Sigmoid colon (tissue), 7 donors: Measurements from ENCODE around the gene EFCAB5. TPM values are rescaled to one million over a fixed set of nuclear protein-coding genes. Genes with fewer than 3 reads are reported as not detected.
A peak's percentile ranks its signal among the peaks of the same experiment; 100 is the strongest.

Source experiments
- DNase-seq: peaks from one replicate; pipeline ENCODE4 v3.0.0-alpha.2; 2019
- H3K27ac ChIP-seq, 4 donors: fragments of 200-600 bp; sonication (generic); one replicate each; pipeline ENCODE4 v1.5.1; 2016 to 2019; ENCODE audit warnings: mild to moderate bottlenecking in 1 of 4
- H3K27me3 ChIP-seq, 3 donors: fragments of 200-600 bp; sonication (generic); one replicate each; pipeline ENCODE4 v1.5.1; 2019; ENCODE audit warnings: mild to moderate bottlenecking in 1 of 3
- H3K36me3 ChIP-seq, 4 donors: fragments of 200-600 bp; sonication (generic); one replicate each; pipeline ENCODE4 v1.5.1; 2016 to 2019
- H3K4me1 ChIP-seq, 4 donors: fragments of 200-600 bp; sonication (generic); one replicate each; pipeline ENCODE4 v1.5.1; 2017 to 2019
- H3K4me3 ChIP-seq, 4 donors: fragments of 200-600 bp; sonication (generic); one replicate each; pipeline ENCODE4 v1.5.1; 2017 to 2019; ENCODE audit warnings: mild to moderate bottlenecking in 2 of 4, moderate library complexity in 1 of 4
- H3K9me3 ChIP-seq, 4 donors: fragments of 200-600 bp in 3 of 4; sonication (generic) in 3 of 4; one replicate each; pipeline versions ENCODE4 v1.5.1 to v1.6.1; 2013 to 2019
- CTCF ChIP-seq, 4 experiments: fragments of 450-650 bp in 3 of 4; fragments of 200-600 bp in 1 of 4; IDR thresholded peaks; one replicate each; pipeline ENCODE4 v1.5.1; 2016 to 2019; ENCODE audit warnings: antibody characterized with exemption in 4 of 4, mild to moderate bottlenecking in 3 of 4, moderate library complexity in 2 of 4
- EP300 ChIP-seq, 4 donors: sonication (generic); formaldehyde crosslinking; IDR thresholded peaks; one replicate each; pipeline ENCODE4 v1.6.1; 2017; ENCODE audit warnings: antibody characterized with exemption in 4 of 4
- POLR2A ChIP-seq, 2 donors: fragments of 450-650 bp; IDR thresholded peaks; one replicate each; pipeline ENCODE4 v1.6.1; 2016; ENCODE audit warnings: antibody characterized with exemption in 2 of 2, mild to moderate bottlenecking in 2 of 2, moderate library complexity in 2 of 2
- POLR2AphosphoS5 ChIP-seq, 4 donors: sonication (generic); formaldehyde crosslinking; IDR thresholded peaks; one replicate each; pipeline ENCODE4 v1.6.1; 2017; ENCODE audit warnings: antibody characterized with exemption in 4 of 4
- WGBS, 2 donors: extraction: QIAGEN DNeasy Blood & Tissue Kit; methylation state at CpG; one replicate each; pipeline ENCODE4 v1.1.7; 2013; 5-methylcytosine and 5-hydroxymethylcytosine counted together
- intact Hi-C: fragments of 100-400 bp; cut with DNase I; formaldehyde crosslinking; loops from one replicate; pipeline ENCODE4 v1.15.1; 2023
- polyA plus RNA-seq, 3 donors: library from polyadenylated mRNA; stranded (reverse); fragments of 200-250 nt; gene quantifications; one replicate each; pipeline ENCODE4 v1.2.3, GENCODE V29; 2013
- total RNA-seq, 4 donors: library from RNA; depleted of rRNA; stranded (reverse); fragments of >200 nt; gene quantifications; one replicate each; pipeline ENCODE4 v1.1.0, GENCODE V29; 2016
- donor health status: healthy with polysubstance abuse.
- donor health status: Bipolar disorder and iron deficiency.
- donor health status: healthy.

EFCAB5 gene
- total and polyA plus RNA-seq, 7 donors: 0.14 to 3.2 (median 0.51) TPM; not detected in 1

- DNase-seq: no peak
- Histone ChIP-seq H3K4me3 (no peak overlapping the region), H3K36me3 (no peaks in the 10 kb centered on the region), H3K4me1 (peaks cover 0 to 15% (median 0%) of the 10 kb centered on the region in 4 donors), H3K9me3 (no peaks in the 10 kb centered on the region), H3K27ac (no peak overlapping the region), H3K27me3 (peaks cover 0 to 16% (median 0%) of the 10 kb centered on the region in 3 donors)
- no peak for TF ChIP-seq EP300 (IDR thresholded peaks at IDR 0.05)
- TF ChIP-seq POLR2AphosphoS5 (IDR thresholded peaks at IDR 0.05): no peak
- no peak for TF ChIP-seq POLR2A (IDR thresholded peaks at IDR 0.05)
- no peak for TF ChIP-seq CTCF (IDR thresholded peaks at IDR 0.05)
- intact Hi-C loops: loop anchor here (2.0 kb wide), 1 partner anchor 284 kb away; no protein-coding TSS in a partner anchor
Observed at GRCh38 chr17:30092886-30093285, 151.5 kb downstream of the EFCAB5 start.

DNA sequence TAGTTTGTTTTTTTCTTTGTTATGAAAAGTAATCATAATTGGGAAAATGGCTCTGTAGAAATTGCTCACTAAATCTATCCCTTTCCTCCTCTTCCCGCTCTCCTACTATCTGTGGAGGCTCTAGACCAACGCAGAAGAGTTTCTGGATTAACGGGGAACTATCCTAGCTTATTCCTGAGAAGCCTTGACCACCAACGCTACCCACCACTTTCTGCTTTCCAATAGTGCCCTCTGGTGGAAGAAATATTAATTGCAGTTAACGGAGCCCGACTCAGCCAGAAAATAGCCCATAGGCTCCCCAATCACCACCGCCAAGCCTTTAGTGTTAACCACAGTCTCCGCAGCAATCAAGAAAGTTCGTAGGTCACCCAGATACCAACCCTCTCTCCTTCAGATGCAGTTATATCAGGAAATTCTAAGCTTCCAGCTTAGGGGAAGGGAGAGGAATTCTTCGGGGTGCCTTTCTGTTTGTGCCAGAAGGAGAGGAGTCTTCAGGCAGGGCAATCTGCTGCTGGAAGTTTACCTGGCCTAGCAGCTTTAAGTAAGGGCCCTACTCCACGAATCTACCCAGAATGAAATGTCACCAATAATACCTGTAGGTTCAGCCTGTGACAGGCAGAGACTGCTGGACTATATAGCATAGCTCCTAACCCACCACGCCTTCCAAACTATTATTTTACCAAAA lies 152.2 kb downstream of the EFCAB5 start:
- Histone ChIP-seq H3K9me3 (no peaks in the 10 kb centered on the region), H3K36me3 (no peaks in the 10 kb centered on the region), H3K27ac (no peak overlapping the region), H3K27me3 (peaks cover 0 to 16% (median 0%) of the 10 kb centered on the region in 3 donors), H3K4me3 (no peak overlapping the region), H3K4me1 (peaks cover 0 to 15% (median 0%) of the 10 kb centered on the region in 4 donors)
- WGBS, 2 donors: 14 to 19% methylated on average over 12 of the region's 12 CpGs
- intact Hi-C loops: loop anchor here (2.0 kb wide), 1 partner anchor 285 kb away; no protein-coding TSS in a partner anchor
- DNase-seq: no peak
- peak; percentile 32 to 80 (median 70) for TF ChIP-seq CTCF (IDR thresholded peaks at IDR 0.05)
- no peak for TF ChIP-seq POLR2A (IDR thresholded peaks at IDR 0.05)

DNA sequence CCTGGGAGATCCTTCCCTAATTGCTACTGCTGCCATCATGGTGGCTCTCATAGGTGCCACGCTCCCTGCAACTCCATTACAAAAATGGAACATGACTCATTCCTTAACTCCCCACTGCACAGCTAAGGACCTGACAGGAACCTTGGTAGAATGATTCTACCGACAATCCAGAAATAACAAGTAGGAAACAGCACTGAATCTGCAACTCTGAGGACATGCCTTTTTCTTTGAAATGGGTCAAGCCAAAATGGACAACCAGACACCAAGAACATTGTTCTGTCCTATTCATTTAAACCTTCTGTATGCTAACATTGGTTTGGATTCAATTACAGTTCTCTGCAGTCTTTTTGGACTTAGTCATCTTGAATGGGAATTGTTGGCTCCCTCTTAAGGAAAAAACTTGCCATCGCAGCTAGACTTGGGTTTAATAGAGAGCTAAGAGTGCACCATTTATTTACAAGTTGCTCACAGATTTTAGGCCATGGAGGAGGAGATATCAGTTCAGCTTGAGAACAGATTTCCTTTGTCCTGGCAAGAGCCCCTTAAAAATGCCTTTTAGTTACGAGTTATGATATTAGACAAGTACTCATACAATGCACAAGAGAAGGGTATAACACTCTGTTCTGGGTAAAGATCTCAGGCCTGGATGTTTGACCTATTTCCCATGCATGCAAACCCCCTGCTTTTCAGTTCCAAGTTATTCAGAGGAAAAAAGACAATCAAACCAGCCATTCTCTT lies 154.2 kb downstream of the EFCAB5 start:
- H3K27ac ChIP-seq: no peak overlapping the region
- DNase-seq: no peak
- no peaks in the 10 kb centered on the region for H3K9me3 ChIP-seq
- no peak overlapping the region for H3K4me3 ChIP-seq
- WGBS, 2 donors: 54 to 59% methylated on average over 4 of the region's 4 CpGs
- intact Hi-C loops: no loop called here
- no peaks in the 10 kb centered on the region for H3K36me3 ChIP-seq
- peaks cover 0 to 7% (median 0%) of the 10 kb centered on the region in 3 donors for H3K27me3 ChIP-seq
- peak in 1 of 4 experiments; percentile 34 for TF ChIP-seq CTCF (IDR thresholded peaks at IDR 0.05)
- no peak for TF ChIP-seq EP300 (IDR thresholded peaks at IDR 0.05)
- no peak for TF ChIP-seq POLR2AphosphoS5 (IDR thresholded peaks at IDR 0.05)
- TF ChIP-seq POLR2A (IDR thresholded peaks at IDR 0.05): no peak
- H3K4me1 ChIP-seq: peaks cover 0 to 15% (median 0%) of the 10 kb centered on the region in 4 donors

DNA sequence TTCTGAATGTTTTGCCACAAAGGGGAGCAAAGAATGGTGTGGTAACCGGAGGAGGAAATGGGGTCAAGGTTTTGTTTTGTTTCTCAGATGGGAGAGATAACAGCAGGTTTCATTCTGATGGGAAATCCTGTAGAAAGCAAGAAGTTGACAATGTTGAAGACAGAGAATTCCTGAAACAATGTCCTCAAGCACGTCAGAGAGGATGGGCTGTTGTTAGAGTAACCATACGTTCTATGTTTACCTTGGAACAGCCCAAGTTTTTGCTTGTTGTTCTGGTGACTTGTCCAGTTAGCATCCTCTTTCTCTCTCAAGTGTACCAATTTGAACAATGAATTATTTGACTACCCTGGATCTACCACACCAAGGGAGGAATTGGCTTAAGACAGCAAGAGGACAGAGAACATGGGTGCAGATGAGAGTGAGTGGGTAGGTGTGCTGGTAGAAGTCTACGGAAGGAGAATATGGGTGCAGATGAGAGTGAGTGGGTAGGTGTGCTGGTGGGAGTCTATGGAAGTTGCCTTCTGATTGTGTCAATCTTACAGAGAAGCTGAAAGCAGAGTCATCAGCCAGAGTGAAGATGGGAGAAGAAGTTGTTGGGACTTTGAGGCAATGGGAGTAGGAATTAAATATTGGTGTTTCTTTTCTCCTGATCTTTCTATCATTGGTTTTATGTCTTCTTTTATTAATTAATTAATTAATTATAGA lies 160.4 kb downstream of the EFCAB5 start:
- DNase-seq: no peak
- Histone ChIP-seq H3K9me3 (no peaks in the 10 kb centered on the region), H3K27me3 (no peaks in the 10 kb centered on the region), H3K27ac (no peak overlapping the region), H3K4me3 (no peak overlapping the region), H3K36me3 (no peaks in the 10 kb centered on the region), H3K4me1 (peaks cover 0 to 5% (median 0%) of the 10 kb centered on the region in 4 donors)
- WGBS, 2 donors: 45 to 62% methylated on average over 4 of the region's 4 CpGs
- TF ChIP-seq POLR2AphosphoS5 (IDR thresholded peaks at IDR 0.05) (no peak), POLR2A (IDR thresholded peaks at IDR 0.05) (no peak), EP300 (IDR thresholded peaks at IDR 0.05) (no peak), CTCF (IDR thresholded peaks at IDR 0.05) (no peak)
- intact Hi-C loops: no loop called here
